ENCODE data around the gene COX10. TPM values are rescaled to one million over a fixed set of nuclear protein-coding genes. Genes with fewer than 3 reads are reported as not detected.

COX10 gene
- polyA plus RNA-seq, 1 donor (not counting 4 experiments of a cell fraction or from before 2014, with no cell fraction given), result 14.3 TPM

DNA sequence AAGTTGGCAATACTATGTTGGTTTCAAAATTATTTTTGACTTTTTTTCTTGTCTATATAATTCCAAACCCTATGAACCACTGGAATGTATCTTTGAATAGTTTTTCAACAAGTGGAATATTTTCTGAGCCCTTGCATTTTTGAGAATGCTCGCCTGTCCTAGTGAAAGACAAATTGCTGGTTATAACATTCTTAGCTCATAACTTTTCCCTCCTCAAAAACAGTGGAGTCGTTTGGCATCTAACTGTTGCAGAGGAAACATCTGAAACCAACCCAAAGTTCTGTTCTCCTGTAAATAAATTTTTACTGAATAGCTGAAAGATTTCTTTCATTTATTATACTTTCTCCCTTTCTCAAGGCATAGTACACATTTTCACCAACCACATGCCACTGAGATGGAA, 11.3 kb upstream of the COX10 start:
- Histone ChIP-seq H2AFZ (ENCODE audit: control insufficient read depth, low read length) (no peak overlapping the region), H3K9me3 (ENCODE audit: control insufficient read depth, low read depth, low read length) (no peaks in the 10 kb centered on the region), H3K36me3 (ENCODE audit: control insufficient read depth in 2 of 2, extremely low read depth in 1 of 2, insufficient read depth in 2 of 2, low read length in 2 of 2) (peaks cover 0 to 4% of the 10 kb centered on the region in 2 experiments), H4K20me1 (ENCODE audit: control insufficient read depth, extremely low read depth, insufficient read depth, low read length) (peaks cover 5% of the 10 kb centered on the region), H3K27ac (ENCODE audit: control insufficient read depth, insufficient read depth, low read length) (no peak overlapping the region), H3K9me1 (ENCODE audit: control insufficient read depth, extremely low read depth, insufficient read depth, low read length) (no peaks in the 10 kb centered on the region), H3K4me2 (ENCODE audit: control insufficient read depth, extremely low read depth, insufficient read depth, low read depth, low read length) (no peak overlapping the region), H3K4me1 (ENCODE audit: control insufficient read depth, extremely low read depth, insufficient read depth, low read length) (peaks cover 24% of the 10 kb centered on the region), H3K9ac (ENCODE audit: control insufficient read depth, extremely low read depth, insufficient read depth, low read length) (no peak overlapping the region), H3K79me2 (ENCODE audit: control insufficient read depth, insufficient read depth, low read length) (peaks cover 16% of the 10 kb centered on the region), H3K4me3 (ENCODE audit: control insufficient read depth in 2 of 3, extremely low read depth in 1 of 3, insufficient read depth in 2 of 3, low read depth in 1 of 3, low read length in 3 of 3) (no peak overlapping the region), H3K27me3 (ENCODE audit: control insufficient read depth, extremely low read depth, insufficient read depth, low read length) (no peaks in the 10 kb centered on the region)
- FAIRE-seq (no peak), DNase-seq (ENCODE audit: low read depth, low spot score) (no peak)
- TF ChIP-seq, protein P1, sequence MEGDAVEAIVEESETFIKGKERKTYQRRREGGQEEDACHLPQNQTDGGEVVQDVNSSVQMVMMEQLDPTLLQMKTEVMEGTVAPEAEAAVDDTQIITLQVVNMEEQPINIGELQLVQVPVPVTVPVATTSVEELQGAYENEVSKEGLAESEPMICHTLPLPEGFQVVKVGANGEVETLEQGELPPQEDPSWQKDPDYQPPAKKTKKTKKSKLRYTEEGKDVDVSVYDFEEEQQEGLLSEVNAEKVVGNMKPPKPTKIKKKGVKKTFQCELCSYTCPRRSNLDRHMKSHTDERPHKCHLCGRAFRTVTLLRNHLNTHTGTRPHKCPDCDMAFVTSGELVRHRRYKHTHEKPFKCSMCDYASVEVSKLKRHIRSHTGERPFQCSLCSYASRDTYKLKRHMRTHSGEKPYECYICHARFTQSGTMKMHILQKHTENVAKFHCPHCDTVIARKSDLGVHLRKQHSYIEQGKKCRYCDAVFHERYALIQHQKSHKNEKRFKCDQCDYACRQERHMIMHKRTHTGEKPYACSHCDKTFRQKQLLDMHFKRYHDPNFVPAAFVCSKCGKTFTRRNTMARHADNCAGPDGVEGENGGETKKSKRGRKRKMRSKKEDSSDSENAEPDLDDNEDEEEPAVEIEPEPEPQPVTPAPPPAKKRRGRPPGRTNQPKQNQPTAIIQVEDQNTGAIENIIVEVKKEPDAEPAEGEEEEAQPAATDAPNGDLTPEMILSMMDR (optimal IDR thresholded peaks at IDR 0.05 in 1 of 3, IDR thresholded peaks at IDR 0.05 in 1 of 3, conservative IDR thresholded peaks at IDR 0.05 in 1 of 3; ENCODE audit: extremely low read depth in 1 of 3, insufficient read depth in 2 of 3, low read length in 3 of 3), result no peak
- no peak for TF ChIP-seq EZH2 (IDR thresholded peaks at IDR 0.05; ENCODE audit: low read length)
- dilution Hi-C loops (cut with MboI; ENCODE audit: extremely low pct_ligation_motif_present, low sequenced_read_pairs), result no loop called here

DNA sequence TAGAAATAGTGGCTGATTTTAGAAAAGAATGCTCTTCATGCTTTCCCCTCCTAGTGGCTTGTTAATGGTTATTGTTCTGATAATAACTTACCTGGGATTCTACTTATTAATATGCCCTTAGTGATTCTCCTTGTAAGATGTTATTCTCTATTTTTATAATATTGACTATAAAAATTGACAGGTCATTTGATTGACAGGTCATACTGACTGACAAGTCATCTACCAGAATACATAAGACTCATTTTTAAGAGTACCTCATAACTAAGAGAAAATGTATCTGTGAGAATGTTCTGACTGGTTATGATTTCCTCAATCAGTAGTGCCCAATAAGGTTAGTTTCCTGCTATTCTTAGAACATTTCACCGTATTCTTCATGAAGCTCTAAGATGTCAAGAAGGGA, 8.6 kb upstream of the COX10 start:
- Histone ChIP-seq H3K9me1 (ENCODE audit: control insufficient read depth, extremely low read depth, insufficient read depth, low read length) (no peaks in the 10 kb centered on the region), H3K79me2 (ENCODE audit: control insufficient read depth, insufficient read depth, low read length) (peaks cover 18% of the 10 kb centered on the region), H3K4me3 (ENCODE audit: control insufficient read depth in 2 of 3, extremely low read depth in 1 of 3, insufficient read depth in 2 of 3, low read depth in 1 of 3, low read length in 3 of 3) (no peak overlapping the region), H3K27ac (ENCODE audit: control insufficient read depth, insufficient read depth, low read length) (no peak overlapping the region), H3K4me1 (ENCODE audit: control insufficient read depth, extremely low read depth, insufficient read depth, low read length) (peaks cover 22% of the 10 kb centered on the region), H3K9me3 (ENCODE audit: control insufficient read depth, low read depth, low read length) (no peaks in the 10 kb centered on the region), H3K9ac (ENCODE audit: control insufficient read depth, extremely low read depth, insufficient read depth, low read length) (no peak overlapping the region), H2AFZ (ENCODE audit: control insufficient read depth, low read length) (no peak overlapping the region), H4K20me1 (ENCODE audit: control insufficient read depth, extremely low read depth, insufficient read depth, low read length) (peaks cover 5% of the 10 kb centered on the region), H3K36me3 (ENCODE audit: control insufficient read depth in 2 of 2, extremely low read depth in 1 of 2, insufficient read depth in 2 of 2, low read length in 2 of 2) (peaks cover 0 to 4% of the 10 kb centered on the region in 2 experiments), H3K27me3 (ENCODE audit: control insufficient read depth, extremely low read depth, insufficient read depth, low read length) (no peaks in the 10 kb centered on the region), H3K4me2 (ENCODE audit: control insufficient read depth, extremely low read depth, insufficient read depth, low read depth, low read length) (no peak overlapping the region)
- FAIRE-seq (no peak), DNase-seq (ENCODE audit: low read depth, low spot score) (no peak)
- TF ChIP-seq, protein P1 (optimal IDR thresholded peaks at IDR 0.05 in 1 of 3, IDR thresholded peaks at IDR 0.05 in 1 of 3, conservative IDR thresholded peaks at IDR 0.05 in 1 of 3; ENCODE audit: extremely low read depth in 1 of 3, insufficient read depth in 2 of 3, low read length in 3 of 3), result no peak
- no peak for TF ChIP-seq EZH2 (IDR thresholded peaks at IDR 0.05; ENCODE audit: low read length)
- dilution Hi-C loops (cut with MboI; ENCODE audit: extremely low pct_ligation_motif_present, low sequenced_read_pairs), result no loop called here

Data from keratinocyte (primary cell).